HepG2 (cell line): ENCODE measurements around the gene ITM2B. TPM values are rescaled to one million over a fixed set of nuclear protein-coding genes. Genes with fewer than 3 reads are reported as not detected.

Source experiments
- BRCA1 ChIP-seq: sonication (generic); formaldehyde crosslinking; IDR thresholded peaks from 2 replicates; pipeline ENCODE4 v1.4.0; 2020; ENCODE audit warnings: missing genetic modification reagents
- CREM ChIP-seq, 2 experiments: sonication (generic) in 1 of 2; formaldehyde crosslinking in 1 of 2; IDR thresholded peaks; 2 replicates each; pipeline versions ENCODE4 v1.4.0 to v1.6.1; 2016 to 2020; ENCODE audit warnings: antibody characterized with exemption in 1 of 2, mild to moderate bottlenecking in 1 of 2, missing genetic modification reagents in 1 of 2
- DNMT1 ChIP-seq: sonication (generic); formaldehyde crosslinking; IDR thresholded peaks from 2 replicates; pipeline ENCODE4 v1.5.1; 2020; ENCODE audit warnings: mild to moderate bottlenecking, missing genetic modification reagents
- DNMT3B ChIP-seq: conservative IDR thresholded peaks from 2 replicates; pipeline ENCODE4 v1.6.1; 2016; ENCODE audit warnings: missing biosample characterization, control low read depth
- GRHL1 ChIP-seq: sonication (generic); formaldehyde crosslinking; conservative IDR thresholded peaks from 2 replicates; pipeline ENCODE4 v1.8.0; 2022; ENCODE audit warnings: missing genetic modification reagents
- IKZF4 ChIP-seq: sonication (generic); formaldehyde crosslinking; IDR thresholded peaks from 2 replicates; pipeline ENCODE4 v1.5.1; 2020; ENCODE audit warnings: borderline replicate concordance, mild to moderate bottlenecking, low read depth, missing genetic modification reagents; ENCODE audit errors: not compliant biosample characterization
- LRRFIP1 ChIP-seq: sonication (generic); formaldehyde crosslinking; conservative IDR thresholded peaks from 2 replicates; pipeline ENCODE4 v1.4.0; 2020; ENCODE audit warnings: missing genetic modification reagents
- NR0B2 ChIP-seq: sonication (generic); formaldehyde crosslinking; IDR thresholded peaks from 2 replicates; pipeline ENCODE4 v1.4.0; 2020; ENCODE audit warnings: mild to moderate bottlenecking, missing genetic modification reagents
- SIN3B ChIP-seq: fragments of 150-350 bp; IDR thresholded peaks from 2 replicates; pipeline ENCODE4 v1.6.1; 2014; ENCODE audit warnings: low read length
- TARDBP ChIP-seq: sonication (generic); formaldehyde crosslinking; IDR thresholded peaks from 2 replicates; pipeline ENCODE4 v1.8.0; 2022; ENCODE audit warnings: mild to moderate bottlenecking, missing genetic modification reagents
- TFDP1 ChIP-seq: IDR thresholded peaks from 2 replicates; pipeline ENCODE4 v1.6.1; 2016; ENCODE audit warnings: missing compliant biosample characterization, missing genetic modification reagents, borderline replicate concordance
- THAP7 ChIP-seq: sonication (generic); formaldehyde crosslinking; IDR thresholded peaks from 2 replicates; pipeline ENCODE4 v1.8.1; 2023; ENCODE audit warnings: mild to moderate bottlenecking, missing genetic modification reagents
- ZBTB20 ChIP-seq: sonication (generic); formaldehyde crosslinking; IDR thresholded peaks from 2 replicates; pipeline ENCODE4 v1.8.1; 2023; ENCODE audit warnings: missing genetic modification reagents, low read depth, mild to moderate bottlenecking, borderline replicate concordance
- ZFP36L2 ChIP-seq: sonication (generic); formaldehyde crosslinking; IDR thresholded peaks from 2 replicates; pipeline ENCODE4 v1.4.0; 2020; ENCODE audit warnings: missing genetic modification reagents
- ZNF33A ChIP-seq: sonication (generic); formaldehyde crosslinking; IDR thresholded peaks from 2 replicates; pipeline ENCODE4 v1.5.1; 2020; ENCODE audit warnings: missing genetic modification reagents, mild to moderate bottlenecking, moderate library complexity, borderline replicate concordance
- ZNF383 ChIP-seq: sonication (generic); formaldehyde crosslinking; IDR thresholded peaks from 2 replicates; pipeline ENCODE4 v1.4.0; 2020; ENCODE audit warnings: missing genetic modification reagents, mild to moderate bottlenecking, borderline replicate concordance
- ZNF446 ChIP-seq: sonication (generic); formaldehyde crosslinking; IDR thresholded peaks from 2 replicates; pipeline ENCODE4 v1.5.0; 2020; ENCODE audit warnings: mild to moderate bottlenecking, missing genetic modification reagents
- ZNF768 ChIP-seq: sonication (generic); formaldehyde crosslinking; IDR thresholded peaks from 2 replicates; pipeline ENCODE4 v1.4.0; 2020; ENCODE audit warnings: missing genetic modification reagents
- ZNF879 ChIP-seq: sonication (generic); formaldehyde crosslinking; IDR thresholded peaks from 2 replicates; pipeline ENCODE4 v1.8.1; 2023; ENCODE audit warnings: missing genetic modification reagents
- ZZZ3 ChIP-seq: sonication (generic); formaldehyde crosslinking; IDR thresholded peaks from 2 replicates; pipeline ENCODE4 v1.4.0; 2020; ENCODE audit warnings: missing genetic modification reagents, mild to moderate bottlenecking, borderline replicate concordance
- polyA plus RNA-seq, 8 experiments: library from polyadenylated mRNA; depleted of rRNA in 3 of 8; stranded (reverse) in 7 of 8; unstranded in 1 of 8; fragments of >200 nt; fragmentation: Illumina TruSeq in 4 of 8; extraction: Trizol in 4 of 8; gene quantifications; 2 replicates each; pipeline versions ENCODE4 v1.2.1 to v1.2.3, GENCODE V29; 2011 to 2016; ENCODE audit warnings: low read depth in 4 of 8, missing spikeins in 1 of 8, mixed read lengths in 1 of 8; ENCODE audit not compliant: insufficient read depth in 1 of 8
- total RNA-seq, 5 experiments: library from RNA; depleted of rRNA; stranded (reverse); fragments of >200 nt; fragmentation: Illumina TruSeq; extraction: Trizol; gene quantifications; 2 replicates each; pipeline ENCODE4 v1.2.3, GENCODE V29; 2016; ENCODE audit warnings: low read depth in 1 of 5

Gene ITM2B
- total and polyA plus RNA-seq, 2 of the 13 experiments (the other 11 are each of a cell fraction or from before 2014, with no cell fraction given) = 158 to 373 TPM

GRCh38 chr13:48233046-48233888, at the start of gene ITM2B (continued):
- no peak for TF ChIP-seq ZZZ3 (CRISPR knock-in tag)
- TF ChIP-seq LRRFIP1 (CRISPR knock-in tag) = no peak
- TF ChIP-seq ZNF33A (CRISPR knock-in tag) = no peak
- no peak for TF ChIP-seq THAP7 (CRISPR knock-in tag)
- TF ChIP-seq ZBTB20 (CRISPR knock-in tag) = no peak
- TF ChIP-seq DNMT3B (CRISPR knock-in tag) = no peak
- peak; percentile 63; the same call in 1 of the 2 replicates for TF ChIP-seq DNMT1 (CRISPR knock-in tag)
- no peak for TF ChIP-seq SIN3B
- TF ChIP-seq BRCA1 (CRISPR knock-in tag) = no peak
- no peak for TF ChIP-seq GRHL1 (CRISPR knock-in tag)
- TF ChIP-seq ZNF446 (CRISPR knock-in tag) = no peak
- TF ChIP-seq IKZF4 (CRISPR knock-in tag) = no peak
- no peak for TF ChIP-seq ZNF879 (CRISPR knock-in tag)
- TF ChIP-seq TARDBP (CRISPR knock-in tag) = no peak
- TF ChIP-seq ZNF383 = no peak
- TF ChIP-seq CREM (IDR thresholded peaks at IDR 0.05) = no peak
- TF ChIP-seq CREM (CRISPR knock-in tag; IDR thresholded peaks at IDR 0.05) = no peak
- TF ChIP-seq ZFP36L2 (CRISPR knock-in tag) = no peak
- TF ChIP-seq ZNF768 (CRISPR knock-in tag) = peak; percentile 66
- TF ChIP-seq NR0B2 (CRISPR knock-in tag) = no peak
- no peak for TF ChIP-seq TFDP1 (CRISPR knock-in tag)
